ENCODE data around the gene ALG12.

ALG12 gene

GRCh38 chr22:49904040-49904369 lies 14.2 kb downstream of the ALG12 start:
- DNase-seq: no peak
- H3K27ac ChIP-seq: no peak overlapping the region
- no peak for TF ChIP-seq CTCF (IDR thresholded peaks at IDR 0.05; ENCODE audit: low read depth, low read length, missing control alignments)
- H3K27me3 ChIP-seq (replicated peaks): no peaks in the 10 kb centered on the region
- no peak overlapping the region for H3K4me3 ChIP-seq (ENCODE audit: low read depth, low read length)
- H3K36me3 ChIP-seq (replicated peaks): peaks cover 7% of the 10 kb centered on the region
- in situ Hi-C loops (cut with HindIII; ENCODE audit: low pct_ligation_motif_present, low sequenced_read_pairs): no loop called here

GRCh38 chr22:49903322-49904039 lies 14.8 kb downstream of the ALG12 start:
- no peak for DNase-seq
- Histone ChIP-seq H3K36me3 (replicated peaks) (peaks cover 7% of the 10 kb centered on the region), H3K27me3 (replicated peaks) (no peaks in the 10 kb centered on the region), H3K4me3 (ENCODE audit: low read depth, low read length) (no peak overlapping the region), H3K27ac (no peak overlapping the region)
- no peak for TF ChIP-seq CTCF (IDR thresholded peaks at IDR 0.05; ENCODE audit: low read depth, low read length, missing control alignments)
- in situ Hi-C loops (cut with HindIII; ENCODE audit: low pct_ligation_motif_present, low sequenced_read_pairs): no loop called here

- Histone ChIP-seq H3K4me3 (ENCODE audit: low read depth, low read length) (no peak overlapping the region), H3K27me3 (replicated peaks) (no peaks in the 10 kb centered on the region), H3K36me3 (replicated peaks) (peaks cover 7% of the 10 kb centered on the region), H3K27ac (no peak overlapping the region)
- no peak for DNase-seq
- in situ Hi-C loops (cut with HindIII; ENCODE audit: low pct_ligation_motif_present, low sequenced_read_pairs): no loop called here
- TF ChIP-seq CTCF (IDR thresholded peaks at IDR 0.05; ENCODE audit: low read depth, low read length, missing control alignments): no peak
These were observed 16.8 kb downstream of the ALG12 start for GRCh38 chr22:49901457-49901856.

GRCh38 chr22:49900441-49901230 lies 17.6 kb downstream of the ALG12 start:
- no peak for DNase-seq
- TF ChIP-seq CTCF (IDR thresholded peaks at IDR 0.05; ENCODE audit: low read depth, low read length, missing control alignments): no peak
- Histone ChIP-seq H3K36me3 (replicated peaks) (peaks cover 7% of the 10 kb centered on the region), H3K27me3 (replicated peaks) (no peaks in the 10 kb centered on the region), H3K4me3 (ENCODE audit: low read depth, low read length) (no peak overlapping the region), H3K27ac (no peak overlapping the region)
- in situ Hi-C loops (cut with HindIII; ENCODE audit: low pct_ligation_motif_present, low sequenced_read_pairs): no loop called here

GRCh38 chr22:49899530-49899929 lies 18.7 kb downstream of the ALG12 start:
- no peak for DNase-seq
- Histone ChIP-seq H3K27me3 (replicated peaks) (no peaks in the 10 kb centered on the region), H3K27ac (no peak overlapping the region), H3K36me3 (replicated peaks) (peaks cover 7% of the 10 kb centered on the region), H3K4me3 (ENCODE audit: low read depth, low read length) (no peak overlapping the region)
- in situ Hi-C loops (cut with HindIII; ENCODE audit: low pct_ligation_motif_present, low sequenced_read_pairs): no loop called here
- TF ChIP-seq CTCF (IDR thresholded peaks at IDR 0.05; ENCODE audit: low read depth, low read length, missing control alignments): no peak
